Aortic smooth muscle cell (primary cell): ENCODE measurements around the gene LORICRIN. TPM values are rescaled to one million over a fixed set of nuclear protein-coding genes. Genes with fewer than 3 reads are reported as not detected.

ENCODE experiments used
- total RNA-seq: library from RNA; depleted of rRNA; stranded (reverse); fragments of >200 nt; gene quantifications from 2 replicates; pipeline ENCODE4 v1.2.3, GENCODE V29; 2014

Gene LORICRIN
- total RNA-seq, result not detected in 2 replicates

GRCh38 chr1:153259387-153259786, at the start of gene LORICRIN:
TSS of gene LORICRIN (plus strand) at chr1:153259687. CDS start at chr1:153260950, 1,263 bp downstream.

GRCh38 chr1:153217212-153217611, 42.3 kb upstream of the LORICRIN start, which contains the start of gene PRR9:
TSS of gene PRR9 (plus strand) at chr1:153217584. CDS start at chr1:153218145, 561 bp downstream.

Other genes with a start within 250 kb of the LORICRIN start
- not detected in 2 replicates for gene SPRR1B, start 228.5 kb upstream of the LORICRIN start, total RNA-seq
- gene SPRR2D, start 218.6 kb upstream of the LORICRIN start, total RNA-seq, result not detected in 2 replicates
- gene SPRR2A, start 202.2 kb upstream of the LORICRIN start, total RNA-seq, result not detected in 2 replicates
- not detected in 2 replicates for gene SPRR2B, start 188.1 kb upstream of the LORICRIN start, total RNA-seq
- gene SPRR2E, start 165.2 kb upstream of the LORICRIN start, total RNA-seq, result not detected in 2 replicates
- not detected in 2 replicates for gene SPRR2F, start 146.2 kb upstream of the LORICRIN start, total RNA-seq
- not detected in 2 replicates for gene SPRR2G, start 108.8 kb upstream of the LORICRIN start, total RNA-seq
- not detected in 2 replicates for gene LELP1, start 56.3 kb upstream of the LORICRIN start, total RNA-seq
- gene PRR9, start 42.1 kb upstream of the LORICRIN start, total RNA-seq, result not detected in 2 replicates
- gene PGLYRP3, start 53.3 kb downstream of the LORICRIN start, total RNA-seq, result not detected in 2 replicates
- not detected in 2 replicates for gene PGLYRP4, start 89.2 kb downstream of the LORICRIN start, total RNA-seq
- 0.19 TPM in 1 of 2 replicates, not detected in the other for gene S100A9, start 98.2 kb downstream of the LORICRIN start, total RNA-seq
- not detected in 2 replicates for gene S100A12, start 115.9 kb downstream of the LORICRIN start, total RNA-seq
- not detected in 2 replicates for gene S100A8, start 131.4 kb downstream of the LORICRIN start, total RNA-seq
- gene S100A7A, start 156.8 kb downstream of the LORICRIN start, total RNA-seq, result not detected in 2 replicates
- not detected in 2 replicates for gene S100A7, start 201.0 kb downstream of the LORICRIN start, total RNA-seq